Vagina (tissue), 2 donors: ENCODE measurements around the gene IL6R. TPM values are rescaled to one million over a fixed set of nuclear protein-coding genes. Genes with fewer than 3 reads are reported as not detected.

Source experiments
- DNase-seq, 2 donors: peaks; one replicate each; pipeline ENCODE4 v3.0.0-alpha.2; 2017; ENCODE audit errors: extremely low spot score in 2 of 2
- H3K27ac ChIP-seq: fragments of 200-600 bp; sonication (generic); one replicate; pipeline ENCODE4 v1.5.1; 2019
- H3K27me3 ChIP-seq: fragments of 200-600 bp; sonication (generic); one replicate; pipeline ENCODE4 v1.5.1; 2019
- H3K36me3 ChIP-seq, 2 donors: fragments of 200-600 bp; sonication (generic); one replicate each; pipeline ENCODE4 v1.5.1; 2017 to 2019
- H3K4me1 ChIP-seq: fragments of 200-600 bp; sonication (generic); one replicate; pipeline ENCODE4 v1.5.1; 2019
- H3K4me3 ChIP-seq, 2 donors: fragments of 200-600 bp; sonication (generic); 1 replicate in 1 of 2; 2 replicates in 1 of 2; pipeline ENCODE4 v1.5.1; 2016 to 2019
- H3K9me3 ChIP-seq: fragments of 200-600 bp; sonication (generic); one replicate; pipeline ENCODE4 v1.5.1; 2019
- CTCF ChIP-seq, 3 experiments: fragments of 450-650 bp in 2 of 3; fragments of 200-600 bp in 1 of 3; sonication (generic) in 1 of 3; IDR thresholded peaks; one replicate each; pipeline ENCODE4 v1.5.1; 2017 to 2019; ENCODE audit warnings: antibody characterized with exemption in 3 of 3, mild to moderate bottlenecking in 2 of 3, moderate library complexity in 2 of 3
- POLR2A ChIP-seq, 2 donors: fragments of 450-650 bp; IDR thresholded peaks; one replicate each; pipeline ENCODE4 v1.6.1; 2017; ENCODE audit warnings: antibody characterized with exemption in 2 of 2, mild to moderate bottlenecking in 2 of 2, moderate library complexity in 2 of 2
- POLR2AphosphoS5 ChIP-seq, 2 donors: sonication (generic); formaldehyde crosslinking; IDR thresholded peaks; one replicate each; pipeline ENCODE4 v1.9.0; 2017; ENCODE audit warnings: antibody characterized with exemption in 2 of 2, mild to moderate bottlenecking in 2 of 2, low read depth in 1 of 2; ENCODE audit not compliant: insufficient read depth in 1 of 2
- intact Hi-C: fragments of 100-400 bp; cut with DNase I; formaldehyde crosslinking; loops from one replicate; pipeline ENCODE4 v1.15.1; 2023
- total RNA-seq: library from RNA; depleted of rRNA; stranded (reverse); fragments of >200 nt; gene quantifications from one replicate; pipeline ENCODE4 v1.2.3, GENCODE V29; 2016

Gene IL6R
- total RNA-seq, 1 donor from 2014 or later: 50.8 TPM

- H3K4me1 ChIP-seq: no peaks in the 10 kb centered on the region
- no peak for TF ChIP-seq POLR2AphosphoS5 (IDR thresholded peaks at IDR 0.05; ENCODE audit: insufficient read depth in 1 of 2, low read depth in 1 of 2)
- TF ChIP-seq POLR2A (IDR thresholded peaks at IDR 0.05): no peak
- TF ChIP-seq CTCF (IDR thresholded peaks at IDR 0.05): no peak
- DNase-seq: no peak
- peak overlapping the region; percentile 37 for H3K27ac ChIP-seq
- no peaks in the 10 kb centered on the region for H3K36me3 ChIP-seq
- intact Hi-C loops: no loop called here
- no peaks in the 10 kb centered on the region for H3K9me3 ChIP-seq
- H3K27me3 ChIP-seq: no peaks in the 10 kb centered on the region
- no peak overlapping the region for H3K4me3 ChIP-seq
Observed at GRCh38 chr1:154492115-154492514, 87.0 kb downstream of the IL6R start.

GRCh38 chr1:154493276-154493675, 88.1 kb downstream of the IL6R start:
- intact Hi-C loops: no loop called here
- TF ChIP-seq POLR2A (IDR thresholded peaks at IDR 0.05): no peak
- TF ChIP-seq CTCF (IDR thresholded peaks at IDR 0.05): no peak
- no peak for TF ChIP-seq POLR2AphosphoS5 (IDR thresholded peaks at IDR 0.05; ENCODE audit: insufficient read depth in 1 of 2, low read depth in 1 of 2)
- H3K27me3 ChIP-seq: no peaks in the 10 kb centered on the region
- H3K4me3 ChIP-seq: no peak overlapping the region
- H3K4me1 ChIP-seq: no peaks in the 10 kb centered on the region
- H3K36me3 ChIP-seq: no peaks in the 10 kb centered on the region
- H3K9me3 ChIP-seq: no peaks in the 10 kb centered on the region
- H3K27ac ChIP-seq: no peak overlapping the region
- DNase-seq: no peak

DNA sequence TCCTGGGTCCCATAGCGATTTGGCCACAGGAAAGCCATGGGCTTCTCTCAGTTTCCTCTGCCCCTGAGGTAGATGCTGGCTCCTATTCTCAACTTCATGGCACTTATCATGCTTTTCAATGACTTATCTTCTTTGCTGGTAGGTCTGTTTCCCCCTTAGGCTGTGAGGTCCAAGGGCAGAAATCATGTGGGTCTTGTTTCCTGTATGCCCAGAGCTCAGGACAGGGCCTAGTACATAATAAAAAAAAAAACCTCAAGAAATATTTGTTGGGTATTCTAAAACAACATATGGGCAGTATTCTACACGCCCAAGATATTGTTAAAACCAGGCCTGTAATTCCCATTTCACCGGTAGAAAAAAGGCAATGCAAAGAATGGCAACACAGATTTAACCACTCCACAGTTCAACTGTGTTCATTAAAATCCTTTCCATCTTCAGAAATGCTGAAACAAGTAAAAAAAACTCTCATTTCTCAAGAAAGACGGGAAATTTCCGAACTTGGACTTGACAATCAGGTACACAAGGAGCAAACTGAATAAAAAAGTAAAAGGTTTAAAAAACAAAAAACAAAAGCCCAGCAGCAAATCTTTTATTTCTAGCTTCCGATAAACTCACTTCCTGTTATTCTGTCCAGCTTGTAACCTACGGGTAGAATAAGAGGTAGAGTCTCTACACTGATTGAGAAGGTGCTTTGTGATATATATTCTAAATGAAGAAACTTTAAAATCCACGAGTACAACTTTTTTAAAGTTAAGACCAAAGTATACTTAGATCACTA, 90.5 kb downstream of the IL6R start:
- no peak for DNase-seq
- peaks cover under 1% of the 10 kb centered on the region for H3K27me3 ChIP-seq
- H3K36me3 ChIP-seq: no peaks in the 10 kb centered on the region
- TF ChIP-seq POLR2A (IDR thresholded peaks at IDR 0.05): no peak
- no peak for TF ChIP-seq CTCF (IDR thresholded peaks at IDR 0.05)
- TF ChIP-seq POLR2AphosphoS5 (IDR thresholded peaks at IDR 0.05; ENCODE audit: insufficient read depth in 1 of 2, low read depth in 1 of 2): no peak
- no peak overlapping the region for H3K27ac ChIP-seq
- H3K9me3 ChIP-seq: no peaks in the 10 kb centered on the region
- intact Hi-C loops: no loop called here
- no peaks in the 10 kb centered on the region for H3K4me1 ChIP-seq
- H3K4me3 ChIP-seq: no peak overlapping the region

DNA sequence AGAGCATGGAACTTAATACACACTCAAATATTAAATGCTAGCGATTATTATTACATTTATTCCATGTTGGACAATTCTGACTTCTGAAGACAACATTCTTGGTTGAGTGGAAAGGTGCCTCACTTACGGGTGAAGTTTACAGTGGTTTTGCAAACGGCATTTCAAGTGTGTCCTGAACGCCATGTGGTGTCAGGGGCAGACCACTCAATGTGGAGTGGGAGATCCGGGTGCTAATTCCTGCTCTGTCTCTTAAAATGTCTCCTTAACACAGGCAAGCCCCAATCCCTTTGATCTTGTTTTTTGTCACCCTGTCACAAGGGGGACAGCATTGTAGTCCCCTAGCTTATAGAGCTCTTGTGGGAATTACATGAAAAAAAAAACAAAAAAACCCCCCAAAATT, 91.2 kb downstream of the IL6R start:
- Histone ChIP-seq H3K4me3 (no peak overlapping the region), H3K27ac (no peak overlapping the region), H3K36me3 (no peaks in the 10 kb centered on the region), H3K27me3 (peaks cover 4% of the 10 kb centered on the region), H3K9me3 (no peaks in the 10 kb centered on the region), H3K4me1 (peaks cover 4% of the 10 kb centered on the region)
- intact Hi-C loops: no loop called here
- TF ChIP-seq POLR2A (IDR thresholded peaks at IDR 0.05) (no peak), CTCF (IDR thresholded peaks at IDR 0.05) (no peak), POLR2AphosphoS5 (IDR thresholded peaks at IDR 0.05; ENCODE audit: insufficient read depth in 1 of 2, low read depth in 1 of 2) (no peak)
- DNase-seq: no peak

DNA sequence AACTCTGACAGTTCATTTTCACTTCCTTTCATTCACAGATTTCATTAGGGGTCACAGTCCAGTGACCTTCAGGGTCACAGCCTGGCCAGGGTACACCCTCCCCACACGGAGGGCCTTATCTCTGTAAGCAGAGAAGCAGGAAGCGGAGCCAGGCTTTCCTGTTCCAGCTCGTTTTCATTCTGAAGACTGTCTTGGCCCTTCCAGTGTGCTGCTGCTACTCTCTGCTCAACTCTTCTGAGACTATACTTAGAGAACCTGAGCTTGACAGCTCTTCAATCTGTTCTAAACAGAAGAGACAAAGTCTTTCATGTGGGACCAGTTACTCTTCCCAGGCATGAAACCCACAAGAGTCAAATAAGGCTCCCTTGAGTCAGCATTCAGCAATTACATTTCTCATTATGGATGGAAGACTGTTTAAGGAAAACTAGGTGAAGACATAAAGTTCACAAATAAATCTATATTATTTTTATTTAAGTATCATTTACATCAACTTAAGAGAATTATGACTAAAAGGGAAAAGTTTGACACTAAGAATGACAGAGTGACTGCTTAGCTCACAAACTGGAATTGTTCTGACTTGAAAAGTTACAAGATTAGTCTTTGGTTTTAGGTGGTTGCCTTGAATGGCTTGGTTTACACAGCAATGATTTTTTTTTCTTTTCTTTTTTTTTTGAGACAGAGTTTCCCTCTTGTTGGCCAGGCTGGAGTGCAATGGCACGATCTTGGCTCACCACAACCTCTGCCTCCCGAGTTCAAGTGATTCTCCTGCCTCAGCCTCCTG, 92.1 kb downstream of the IL6R start:
- Histone ChIP-seq H3K9me3 (no peaks in the 10 kb centered on the region), H3K36me3 (no peaks in the 10 kb centered on the region), H3K27me3 (peaks cover 6% of the 10 kb centered on the region), H3K27ac (no peak overlapping the region), H3K4me1 (peaks cover 10% of the 10 kb centered on the region), H3K4me3 (no peak overlapping the region)
- intact Hi-C loops: no loop called here
- TF ChIP-seq POLR2A (IDR thresholded peaks at IDR 0.05) (no peak), POLR2AphosphoS5 (IDR thresholded peaks at IDR 0.05; ENCODE audit: insufficient read depth in 1 of 2, low read depth in 1 of 2) (peak in 1 of 2 donors; percentile 45), CTCF (IDR thresholded peaks at IDR 0.05) (no peak)
- DNase-seq: no peak
